ENCODE results near the gene CEP63.

The CEP63 gene

GRCh38 chr3:134477938-134478337 lies 7.9 kb upstream of the CEP63 start:
- H3K36me3 ChIP-seq = peaks cover 37% of the 10 kb centered on the region
- TF ChIP-seq CTCF (IDR thresholded peaks at IDR 0.05; ENCODE audit: low read depth, low read length) = no peak
- no peak for DNase-seq

GRCh38 chr3:134480546-134480945 lies 5.3 kb upstream of the CEP63 start:
- H3K9me3 ChIP-seq = no peaks in the 10 kb centered on the region
- TF ChIP-seq CTCF (IDR thresholded peaks at IDR 0.05; ENCODE audit: low read depth, low read length) = no peak
- H3K4me1 ChIP-seq = no peaks in the 10 kb centered on the region
- peaks cover 34% of the 10 kb centered on the region for H3K36me3 ChIP-seq
- no peaks in the 10 kb centered on the region for H3K27me3 ChIP-seq
- H3K4me3 ChIP-seq (ENCODE audit: low read depth, low read length) = no peak overlapping the region
- no peak for DNase-seq

More at GRCh38 chr3:134477938-134478337, 7.9 kb upstream of the CEP63 start:
- Histone ChIP-seq H3K9me3 (no peaks in the 10 kb centered on the region), H3K4me1 (no peaks in the 10 kb centered on the region), H3K27me3 (no peaks in the 10 kb centered on the region), H3K4me3 (ENCODE audit: low read depth, low read length) (no peak overlapping the region)

- H3K36me3 ChIP-seq = peaks cover 34% of the 10 kb centered on the region
- no peak for DNase-seq
- H3K27me3 ChIP-seq = no peaks in the 10 kb centered on the region
- H3K9me3 ChIP-seq = no peaks in the 10 kb centered on the region
- no peak overlapping the region for H3K4me3 ChIP-seq (ENCODE audit: low read depth, low read length)
- H3K4me1 ChIP-seq = no peaks in the 10 kb centered on the region
- TF ChIP-seq CTCF (IDR thresholded peaks at IDR 0.05; ENCODE audit: low read depth, low read length) = no peak
Measured at GRCh38 chr3:134481166-134481565, 4.7 kb upstream of the CEP63 start.

GRCh38 chr3:134482622-134483021 lies 3.2 kb upstream of the CEP63 start:
- H3K4me1 ChIP-seq = no peaks in the 10 kb centered on the region; the same call in 1 of the 2 replicates
- TF ChIP-seq CTCF (IDR thresholded peaks at IDR 0.05; ENCODE audit: low read depth, low read length) = no peak
- DNase-seq = no peak
- H3K36me3 ChIP-seq = peaks cover 31% of the 10 kb centered on the region
- no peak overlapping the region for H3K4me3 ChIP-seq (ENCODE audit: low read depth, low read length)
- H3K27me3 ChIP-seq = no peaks in the 10 kb centered on the region
- no peaks in the 10 kb centered on the region for H3K9me3 ChIP-seq

GRCh38 chr3:134483195-134483900 lies 2.5 kb upstream of the CEP63 start:
- Histone ChIP-seq H3K4me3 (ENCODE audit: low read depth, low read length) (no peak overlapping the region), H3K4me1 (no peaks in the 10 kb centered on the region; the same call in 1 of the 2 replicates)

More at GRCh38 chr3:134483195-134483900, 2.5 kb upstream of the CEP63 start:
- no peak for TF ChIP-seq CTCF (IDR thresholded peaks at IDR 0.05; ENCODE audit: low read depth, low read length)
- no peak for DNase-seq
- Histone ChIP-seq H3K36me3 (peaks cover 25% of the 10 kb centered on the region), H3K27me3 (no peaks in the 10 kb centered on the region), H3K9me3 (no peaks in the 10 kb centered on the region)
